Mesodermal cell (in vitro differentiated cells): Measurements from ENCODE around the gene ARGFX. TPM values are rescaled to one million over a fixed set of nuclear protein-coding genes. Genes with fewer than 3 reads are reported as not detected.
A peak's percentile ranks its signal among the peaks of the same experiment; 100 is the strongest.

Experiments
- H3K27ac ChIP-seq: 2 replicates; pipeline ENCODE4 v1.7.0; 2013; ENCODE audit warnings: mild to moderate bottlenecking, low read depth, low read length, moderate library complexity; ENCODE audit not compliant: severe bottlenecking
- H3K36me3 ChIP-seq: 2 replicates; pipeline ENCODE4 v1.7.1; 2013; ENCODE audit warnings: mild to moderate bottlenecking, low read length, moderate library complexity; ENCODE audit not compliant: control insufficient read depth, insufficient read depth
- H3K4me1 ChIP-seq: one replicate; pipeline ENCODE4 v1.7.1; 2013; ENCODE audit warnings: mild to moderate bottlenecking, low read length; ENCODE audit not compliant: insufficient read depth, control insufficient read depth, poor library complexity, severe bottlenecking
- H3K4me3 ChIP-seq: 2 replicates; pipeline ENCODE4 v1.7.0; 2013; ENCODE audit warnings: low read length, control low read depth, mild to moderate bottlenecking; ENCODE audit not compliant: insufficient read depth, poor library complexity, severe bottlenecking; ENCODE audit errors: extremely low read depth
- H3K9me3 ChIP-seq: 2 replicates; pipeline ENCODE4 v1.7.1; 2013; ENCODE audit warnings: mild to moderate bottlenecking, low read length, moderate library complexity; ENCODE audit not compliant: control insufficient read depth
- WGBS, 2 experiments: methylation state at CpG; one replicate each; pipeline ENCODE4 v1.1.5; 2013; ENCODE audit warnings: missing lambda C conversion rate in 2 of 2; ENCODE audit not compliant: insufficient coverage in 2 of 2; 5-methylcytosine and 5-hydroxymethylcytosine counted together
- polyA plus RNA-seq, 2 experiments: library from polyadenylated mRNA; stranded (reverse); fragments of 50-300 nt; gene quantifications; one replicate each; pipeline ENCODE4 v1.2.3, GENCODE V29; 2013

Gene ARGFX
- polyA plus RNA-seq (2013, experiment 1 of 2), result not detected
- polyA plus RNA-seq (2013, experiment 2 of 2), result not detected

GRCh38 chr3:121567649-121568048 is at the start of gene ARGFX:
ARGFX (plus strand) TSS chr3:121567949; CDS start chr3:121570714, 2,765 bp downstream.
- 86 to 100% methylated on average over 1 to 3 of the region's 5 CpGs for WGBS, 2 experiments
- Histone ChIP-seq H3K4me3 (no peak within 1 kb of the TSS), H3K4me1 (no peaks in the 10 kb centered on the region), H3K36me3 (no peaks in the 10 kb centered on the region), H3K27ac (no peak within 1 kb of the TSS), H3K9me3 (no peaks in the 10 kb centered on the region)

GRCh38 chr3:121517953-121518655 is 49.6 kb upstream of the ARGFX start:
- WGBS, 2 experiments, result 100% methylated on average over 2 of the region's 5 CpGs
- Histone ChIP-seq H3K27ac (no peak overlapping the region), H3K4me1 (no peaks in the 10 kb centered on the region), H3K9me3 (no peaks in the 10 kb centered on the region), H3K4me3 (no peak overlapping the region), H3K36me3 (peaks cover 42% of the 10 kb centered on the region)

- no peaks in the 10 kb centered on the region for H3K4me1 ChIP-seq
- no peaks in the 10 kb centered on the region for H3K9me3 ChIP-seq
- H3K4me3 ChIP-seq, result no peak overlapping the region
- 100% methylated on average over 2 of the region's 3 CpGs for WGBS, 2 experiments
- no peak overlapping the region for H3K27ac ChIP-seq
- peaks cover 44% of the 10 kb centered on the region for H3K36me3 ChIP-seq
Observed at GRCh38 chr3:121520510-121520909, 47.2 kb upstream of the ARGFX start.

- Histone ChIP-seq H3K4me3 (no peak overlapping the region), H3K27ac (no peak overlapping the region), H3K4me1 (no peaks in the 10 kb centered on the region), H3K36me3 (peaks cover 52% of the 10 kb centered on the region), H3K9me3 (no peaks in the 10 kb centered on the region)
- WGBS, 2 experiments, result no CpG with 5 or more reads among the region's 3 CpGs
Observed at GRCh38 chr3:121529308-121529707, 38.4 kb upstream of the ARGFX start.

- Histone ChIP-seq H3K27ac (no peak overlapping the region), H3K4me1 (no peaks in the 10 kb centered on the region), H3K4me3 (no peak overlapping the region), H3K9me3 (no peaks in the 10 kb centered on the region), H3K36me3 (peaks cover 51% of the 10 kb centered on the region)
Observed at GRCh38 chr3:121531269-121531668, 36.5 kb upstream of the ARGFX start.

- Histone ChIP-seq H3K36me3 (peaks cover 40% of the 10 kb centered on the region), H3K4me1 (peaks cover 3% of the 10 kb centered on the region), H3K9me3 (no peaks in the 10 kb centered on the region), H3K27ac (no peak overlapping the region), H3K4me3 (no peak overlapping the region)
Observed at GRCh38 chr3:121542924-121543323, 24.8 kb upstream of the ARGFX start.

GRCh38 chr3:121545049-121545573 is 22.6 kb upstream of the ARGFX start:
- Histone ChIP-seq H3K4me1 (peaks cover 3% of the 10 kb centered on the region), H3K27ac (no peak overlapping the region), H3K4me3 (peak overlapping the region; percentile 70), H3K9me3 (no peaks in the 10 kb centered on the region), H3K36me3 (peaks cover 27% of the 10 kb centered on the region)
- WGBS, 2 experiments, result 4 to 10% methylated on average over 7 of the region's 18 CpGs

GRCh38 chr3:121545574-121546455 is 21.9 kb upstream of the ARGFX start, which contains the start of gene POLQ:
POLQ (minus strand) TSS chr3:121545988; CDS start chr3:121545877, 111 bp downstream.
- WGBS, 2 experiments, result 0 to 1% methylated on average over 32 to 33 of the region's 42 CpGs
- Histone ChIP-seq H3K27ac (peak within 1 kb of the TSS; percentile 2), H3K4me1 (peaks cover 3% of the 10 kb centered on the region)

GRCh38 chr3:121552379-121552778 is 15.4 kb upstream of the ARGFX start:
- Histone ChIP-seq H3K4me1 (no peaks in the 10 kb centered on the region), H3K4me3 (no peak overlapping the region), H3K9me3 (no peaks in the 10 kb centered on the region), H3K27ac (no peak overlapping the region), H3K36me3 (no peaks in the 10 kb centered on the region)
- WGBS, 2 experiments, result 82 to 92% methylated on average over 3 of the region's 4 CpGs

More at GRCh38 chr3:121545574-121546455, 21.9 kb upstream of the ARGFX start, which contains the start of gene POLQ:
- Histone ChIP-seq H3K4me3 (peak within 1 kb of the TSS; percentile 70), H3K9me3 (no peaks in the 10 kb centered on the region), H3K36me3 (peaks cover 27% of the 10 kb centered on the region)

- WGBS, 2 experiments, result 100% methylated on average over 1 of the region's 3 CpGs; no CpG with 5 or more reads in 1 of the 2 experiments
- Histone ChIP-seq H3K4me3 (no peak overlapping the region), H3K9me3 (no peaks in the 10 kb centered on the region), H3K4me1 (no peaks in the 10 kb centered on the region), H3K27ac (no peak overlapping the region), H3K36me3 (no peaks in the 10 kb centered on the region)
Observed at GRCh38 chr3:121552797-121553196, 15.0 kb upstream of the ARGFX start.
